Stimulated activated CD4-positive, alpha-beta T cell treated with anti-CD3 and anti-CD28 coated beads, Interleukin-12 subunit alpha, Interleukin-12 subunit beta, amount 100 ng/mL, for 24 hours (primary cell): ENCODE results near the gene RHOG.

Source experiments
- DNase-seq, 2 experiments: peaks; one replicate each; pipeline ENCODE4 v3.0.0-alpha.2; 2020; ENCODE audit warnings: low read depth in 2 of 2

The RHOG gene

DNA sequence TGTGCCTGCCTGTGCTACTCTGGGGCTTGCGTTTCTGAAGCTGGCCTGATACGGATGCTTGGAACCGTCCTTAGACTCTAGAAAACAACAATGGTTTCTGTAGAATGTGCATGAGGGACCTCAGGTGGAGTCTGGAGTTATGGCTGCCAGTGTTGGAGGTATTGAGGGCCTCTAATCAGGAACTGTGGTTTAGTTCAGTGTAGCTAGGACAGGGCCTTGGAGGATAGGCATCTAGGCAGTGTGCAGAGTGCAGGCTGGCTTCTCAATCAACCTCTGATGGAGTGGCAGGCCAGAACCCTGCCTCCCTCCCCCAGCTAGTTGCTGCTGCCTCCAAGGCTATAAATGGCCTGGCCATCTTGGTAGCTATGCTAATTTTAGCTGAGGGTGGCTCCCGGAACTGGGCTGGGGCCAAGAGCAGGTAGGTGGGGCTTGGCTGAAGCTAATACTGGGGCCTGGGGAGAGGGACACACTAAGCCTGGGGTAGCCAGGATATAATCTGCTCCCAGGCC, 18.7 kb upstream of the RHOG start:
- no peak for DNase-seq

DNA sequence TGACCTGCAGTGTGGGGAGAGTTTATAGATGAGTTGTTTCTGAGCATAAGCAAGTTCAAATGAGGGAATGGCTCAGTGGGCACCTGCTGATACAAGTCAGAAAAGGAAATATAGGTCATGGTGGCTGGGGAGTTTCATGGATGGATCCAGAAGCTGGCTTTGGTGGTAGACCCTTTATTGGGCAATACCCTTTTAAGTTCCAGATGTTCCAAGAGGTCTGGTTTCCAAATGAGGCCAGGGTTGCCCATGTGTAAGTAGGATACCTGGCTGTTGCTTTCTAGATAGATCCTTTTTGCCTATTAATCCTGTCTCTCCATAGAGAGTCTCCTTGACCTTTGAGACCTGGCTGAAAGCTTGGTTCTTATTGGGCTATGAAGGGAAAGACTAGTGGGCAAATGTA, 16.9 kb upstream of the RHOG start:
- no peak for DNase-seq

DNA sequence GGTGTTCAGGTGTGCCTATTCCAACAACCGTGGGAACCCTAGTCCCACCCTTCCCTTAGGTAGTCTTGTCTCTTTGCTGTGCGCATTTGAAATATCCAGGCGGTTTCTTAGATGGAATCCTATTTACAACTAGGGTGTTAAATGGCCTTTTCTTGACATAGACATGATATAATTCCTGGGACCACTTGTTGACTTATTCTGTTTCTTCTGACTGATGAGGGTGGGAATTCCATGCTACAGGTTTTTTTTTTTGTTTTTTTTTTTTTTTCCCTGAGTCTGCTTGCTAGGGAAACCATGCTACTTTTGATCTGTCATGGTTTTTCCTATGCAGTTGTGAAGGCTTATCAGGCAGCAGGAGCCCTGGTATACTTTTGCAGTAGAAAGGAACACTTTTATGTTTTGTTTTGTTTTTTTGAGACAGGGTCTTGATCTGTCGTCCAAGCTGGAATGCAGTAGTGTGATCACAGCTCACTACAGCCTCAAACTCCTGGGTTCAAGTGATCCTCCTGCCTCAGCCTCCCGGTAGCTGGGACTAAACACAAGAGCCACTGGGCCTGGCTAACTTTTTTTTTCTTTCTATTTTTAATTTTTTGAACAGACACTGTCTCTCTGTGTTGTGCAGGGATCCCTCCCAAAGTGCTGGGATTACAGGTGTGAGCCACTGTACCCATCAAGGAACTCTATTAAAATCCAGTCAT, 16.2 kb upstream of the RHOG start:
- DNase-seq: no peak

DNA sequence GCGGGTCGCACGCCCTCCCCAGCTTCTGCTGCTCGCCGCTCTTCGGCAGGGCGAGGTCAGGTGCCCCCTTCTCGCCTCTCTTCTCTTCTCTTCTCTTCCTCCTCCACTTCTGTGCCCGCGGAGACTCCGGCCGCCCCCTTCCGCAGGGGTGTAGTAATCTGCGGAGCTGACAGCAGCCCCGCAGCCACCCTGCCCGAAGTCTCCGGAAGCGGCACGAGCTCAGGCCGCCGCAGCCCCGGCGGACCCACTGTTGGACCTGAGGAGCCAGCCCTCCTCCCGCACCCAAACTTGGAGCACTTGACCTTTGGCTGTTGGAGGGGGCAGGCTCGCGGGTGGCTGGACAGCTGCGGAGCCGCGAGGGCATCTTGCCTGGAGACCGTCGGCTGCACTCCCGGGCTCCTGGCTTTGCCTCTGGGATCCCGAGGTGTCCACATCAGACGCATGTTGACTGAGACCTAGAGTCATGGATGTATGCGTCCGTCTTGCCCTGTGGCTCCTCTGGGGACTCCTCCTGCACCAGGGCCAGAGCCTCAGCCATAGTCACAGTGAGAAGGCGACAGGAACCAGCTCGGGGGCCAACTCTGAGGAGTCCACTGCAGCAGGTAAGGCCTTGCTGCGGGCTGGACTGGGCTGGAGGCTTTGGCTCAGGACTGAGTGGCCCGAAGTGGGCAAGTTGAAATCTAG, 15.2 kb upstream of the RHOG start:
- DNase-seq: peak in 1 of 2 experiments; percentile 40

DNA sequence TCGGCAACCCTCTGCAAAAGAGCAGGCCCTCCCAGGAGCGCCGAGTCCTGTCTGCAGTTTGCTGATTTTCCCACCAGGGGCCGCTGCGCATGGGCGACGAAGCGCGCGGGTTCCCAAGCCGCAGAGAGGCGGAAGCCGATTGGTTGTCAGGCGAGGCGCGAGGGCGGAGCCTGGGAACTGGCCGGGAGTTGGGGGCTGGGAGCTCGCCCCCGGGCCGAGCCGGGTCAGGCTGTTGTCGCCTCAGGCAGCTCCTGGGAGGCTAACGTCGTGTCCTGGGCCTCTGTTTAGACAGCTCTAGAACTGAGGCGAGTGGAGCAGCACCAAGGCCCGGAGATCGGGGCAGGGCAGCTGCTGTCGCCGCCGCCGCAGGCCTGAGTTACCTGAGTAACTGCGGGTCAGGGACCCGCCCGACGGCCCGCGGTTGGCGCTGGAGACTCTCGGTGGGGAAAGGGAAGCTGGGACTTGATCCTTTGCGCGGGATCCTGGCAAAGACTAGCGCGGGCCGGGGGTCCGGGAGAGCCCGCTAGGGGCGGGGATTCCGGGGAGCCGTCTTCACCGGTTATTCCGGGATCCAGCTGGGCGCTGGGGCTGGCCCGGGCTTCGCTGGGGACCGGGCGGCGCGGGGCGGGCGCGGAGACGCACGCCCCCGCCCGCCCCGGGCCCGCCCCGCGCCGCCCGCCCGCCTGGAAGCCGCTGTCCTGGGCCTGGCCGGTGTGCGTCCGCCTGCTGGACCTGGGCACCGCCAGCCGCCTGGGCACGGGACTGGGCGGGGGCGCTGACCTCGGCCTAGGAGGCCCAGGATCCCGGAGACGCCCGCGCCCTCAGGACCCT, 14.4 kb upstream of the RHOG start, which contains the start of gene STIM1:
Gene STIM1 (plus strand): TSS at position 688 of the 831 bp plus-strand sequence. CDS start 607 bp downstream, outside the sequence.
- peak; percentile 97 to 99 for DNase-seq

DNA sequence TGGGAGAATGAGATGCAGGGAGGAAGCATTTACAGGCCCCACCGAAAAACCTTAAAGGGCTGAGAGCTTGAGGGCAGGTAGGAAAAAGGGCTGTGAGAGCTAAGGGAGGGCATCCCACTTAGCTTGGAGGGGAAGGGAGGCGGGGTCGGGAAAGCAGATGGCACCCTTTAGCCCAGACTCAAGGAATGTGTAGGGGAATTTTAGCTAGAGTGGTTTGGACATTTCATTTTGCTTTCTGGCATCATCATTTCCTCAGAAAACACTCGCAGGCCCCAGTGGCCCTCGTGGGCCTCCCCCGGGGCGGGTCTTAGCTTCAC, 13.9 kb upstream of the RHOG start:
- no peak for DNase-seq

DNA sequence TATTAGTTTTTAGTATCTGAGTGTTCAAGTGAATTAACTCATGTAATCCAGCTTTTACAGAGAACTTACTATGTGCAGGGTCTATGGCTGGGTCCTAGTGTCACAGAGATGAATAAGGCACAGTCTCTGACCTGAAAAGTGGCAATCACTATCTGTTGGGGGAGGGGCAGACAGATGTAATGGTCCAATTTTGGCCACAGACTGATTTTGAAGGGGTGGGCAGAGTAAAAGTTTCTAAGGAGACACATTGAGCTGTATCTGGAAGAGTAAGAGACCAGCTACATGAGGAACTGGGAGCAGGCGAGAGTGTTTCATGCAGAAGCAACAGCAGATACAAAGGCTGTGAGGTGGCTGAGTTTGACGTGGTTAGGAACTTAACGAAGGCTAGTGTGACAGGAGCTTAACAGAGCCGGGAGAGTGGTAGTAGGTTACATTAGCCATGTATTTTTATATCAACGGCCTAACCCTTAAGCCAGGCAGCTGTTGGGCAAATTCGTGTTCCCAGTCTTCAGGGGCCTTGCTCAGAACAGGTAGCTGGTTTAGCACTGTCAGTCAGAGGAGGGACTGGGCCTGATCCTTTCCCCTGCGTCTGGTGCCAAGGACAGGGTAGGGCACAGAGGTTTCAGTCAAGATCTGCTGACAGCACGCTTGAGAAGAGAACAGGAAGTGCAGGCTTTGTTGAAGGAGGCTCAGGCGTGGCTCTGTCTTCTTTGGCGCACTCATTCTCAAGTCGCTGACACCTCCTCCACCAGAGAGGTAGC, 13.3 kb upstream of the RHOG start:
- DNase-seq: peak; percentile 45 to 46

DNA sequence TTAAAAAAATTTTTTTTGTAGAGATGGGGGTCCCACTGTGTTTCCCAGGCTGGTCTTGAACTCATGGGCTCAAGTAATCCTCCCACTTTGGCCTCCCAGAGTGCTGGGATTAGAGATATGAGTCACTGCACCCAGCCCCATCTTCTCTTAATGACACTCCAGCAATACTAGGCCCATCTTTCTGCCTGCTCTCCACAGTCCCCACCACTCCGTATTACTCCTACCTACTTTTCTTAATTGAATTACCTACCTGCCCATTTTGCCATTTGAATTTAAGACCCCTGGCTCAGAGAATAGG, 12.7 kb upstream of the RHOG start:
- no peak for DNase-seq

DNA sequence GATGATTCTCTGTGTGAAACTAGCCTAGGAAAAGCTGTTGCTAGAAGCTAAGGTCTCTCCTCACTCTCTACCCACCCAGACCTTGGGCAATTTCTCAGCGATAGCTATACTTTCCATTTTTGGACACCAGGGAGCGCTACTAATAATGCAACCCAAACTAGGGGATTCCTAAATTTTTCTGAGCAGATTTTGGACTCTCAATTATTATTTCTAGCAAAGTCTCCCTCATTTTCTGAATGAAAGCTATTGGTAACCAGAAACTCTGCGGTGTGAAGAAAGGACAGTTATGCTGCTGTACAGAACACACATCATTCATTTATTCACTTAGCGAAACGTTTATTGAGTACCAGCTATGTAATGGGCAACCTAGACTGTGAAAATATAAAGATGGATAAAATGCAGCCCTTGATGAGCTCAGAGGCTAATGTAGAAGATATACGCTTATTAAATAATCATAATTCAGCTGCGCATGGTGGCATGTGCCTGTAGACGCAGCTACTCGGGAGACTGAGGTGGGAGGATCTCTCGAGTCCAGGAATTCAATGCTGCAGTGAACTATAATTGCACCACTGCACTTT, 8.6 kb upstream of the RHOG start:
- no peak for DNase-seq

DNA sequence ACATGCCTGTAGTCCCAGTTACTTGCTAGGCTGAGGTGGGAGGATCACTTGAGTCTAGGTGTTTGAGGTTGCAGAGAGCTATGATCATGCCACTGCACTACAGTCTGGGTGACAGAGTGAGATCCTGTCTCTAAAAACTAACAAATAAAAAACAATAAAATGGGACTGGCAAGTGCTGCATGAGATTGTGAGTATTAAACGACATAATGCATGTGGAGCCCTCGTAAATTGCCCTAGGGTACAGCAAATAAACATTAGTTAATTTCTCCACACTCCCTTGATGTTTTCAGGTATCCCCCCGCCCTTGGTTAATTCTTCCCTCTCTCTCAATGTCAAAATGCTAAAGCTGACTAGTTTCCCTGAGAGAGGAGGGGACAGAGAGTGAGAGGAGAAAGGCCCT, 4.9 kb upstream of the RHOG start:
- no peak for DNase-seq

DNA sequence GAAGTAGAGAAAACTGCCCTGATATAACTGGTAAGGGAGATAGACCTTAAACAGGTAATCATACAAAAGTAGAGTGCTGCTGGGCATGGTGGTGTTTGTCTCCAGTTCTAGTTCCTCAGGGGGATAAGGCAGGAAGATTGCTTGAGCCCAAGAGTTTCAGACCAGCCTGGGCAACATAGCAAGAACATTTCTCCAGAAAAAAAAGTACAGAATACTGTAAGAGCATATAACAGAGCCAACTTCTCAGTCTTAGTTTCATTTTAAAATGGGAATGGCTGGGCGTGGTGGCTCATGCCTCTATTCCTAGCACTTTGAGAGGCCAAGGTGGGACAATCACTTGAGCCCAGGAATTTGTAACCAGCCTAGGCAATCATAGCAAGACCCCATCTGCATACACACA, 4.5 kb upstream of the RHOG start:
- no peak for DNase-seq

DNA sequence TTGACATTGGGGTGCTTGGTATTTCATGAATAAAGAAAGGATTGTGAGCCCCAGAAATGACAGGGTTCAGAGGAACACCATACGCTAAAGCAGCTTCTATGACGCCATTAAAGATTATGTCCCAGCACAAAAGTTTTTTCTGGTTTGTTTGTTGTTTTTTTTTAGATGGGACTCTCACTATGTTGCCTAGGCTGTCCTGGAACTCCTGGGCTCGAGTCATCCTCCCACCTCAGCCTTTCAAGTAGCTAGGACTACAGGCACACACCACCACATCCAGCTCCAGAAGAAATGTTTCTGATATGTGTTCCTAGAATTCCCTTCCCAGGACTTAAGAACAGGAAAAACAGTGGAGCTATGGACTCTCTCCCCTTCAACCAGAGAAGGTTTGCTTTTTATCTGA, 2.6 kb upstream of the RHOG start:
- DNase-seq: no peak

DNA sequence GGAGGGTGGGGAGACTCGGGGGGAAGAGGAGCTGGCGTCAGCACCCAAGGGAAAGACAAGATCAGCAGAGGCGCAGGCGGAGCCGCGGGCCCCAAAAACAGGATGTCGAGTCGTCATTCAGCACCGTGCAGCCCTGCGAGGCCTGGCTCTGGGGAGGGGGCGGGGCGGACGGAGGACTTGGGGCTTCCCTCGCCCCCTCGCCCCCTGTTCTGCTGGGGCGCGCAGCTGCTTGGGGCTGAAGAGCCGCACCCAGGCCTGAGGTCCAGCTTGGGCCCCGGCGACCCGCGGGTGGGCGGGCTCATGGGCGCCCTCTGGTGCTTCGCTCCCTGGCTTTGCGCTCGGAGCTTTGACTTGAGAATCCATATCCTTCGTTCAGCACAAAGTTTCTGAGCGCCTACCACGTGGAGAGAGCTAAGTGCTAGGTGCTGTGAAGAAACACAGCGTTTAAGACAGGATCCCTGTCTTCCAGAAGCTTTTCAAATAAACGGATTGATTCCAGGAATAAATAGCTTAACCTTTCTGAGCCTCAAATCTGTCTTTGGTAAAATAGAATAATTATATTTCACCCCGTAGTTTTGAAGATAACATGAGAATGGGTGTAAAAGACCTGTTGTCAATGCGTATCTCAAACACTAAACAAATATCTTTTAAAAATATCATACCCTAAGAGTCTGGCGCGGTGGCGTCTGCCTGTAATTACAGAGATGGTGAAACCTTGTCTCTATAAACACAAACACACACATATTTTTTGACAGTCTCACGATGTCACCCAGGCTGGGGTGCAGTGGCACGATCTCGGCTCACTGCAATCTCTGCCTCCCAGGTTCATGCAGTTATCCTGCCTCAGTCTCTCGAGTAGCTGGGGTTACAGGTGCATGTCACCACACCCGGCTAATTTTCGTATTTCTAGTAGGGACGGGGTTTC, 929 bp upstream of the RHOG start:
- peak in 1 of 2 experiments; percentile 87 for DNase-seq

DNA sequence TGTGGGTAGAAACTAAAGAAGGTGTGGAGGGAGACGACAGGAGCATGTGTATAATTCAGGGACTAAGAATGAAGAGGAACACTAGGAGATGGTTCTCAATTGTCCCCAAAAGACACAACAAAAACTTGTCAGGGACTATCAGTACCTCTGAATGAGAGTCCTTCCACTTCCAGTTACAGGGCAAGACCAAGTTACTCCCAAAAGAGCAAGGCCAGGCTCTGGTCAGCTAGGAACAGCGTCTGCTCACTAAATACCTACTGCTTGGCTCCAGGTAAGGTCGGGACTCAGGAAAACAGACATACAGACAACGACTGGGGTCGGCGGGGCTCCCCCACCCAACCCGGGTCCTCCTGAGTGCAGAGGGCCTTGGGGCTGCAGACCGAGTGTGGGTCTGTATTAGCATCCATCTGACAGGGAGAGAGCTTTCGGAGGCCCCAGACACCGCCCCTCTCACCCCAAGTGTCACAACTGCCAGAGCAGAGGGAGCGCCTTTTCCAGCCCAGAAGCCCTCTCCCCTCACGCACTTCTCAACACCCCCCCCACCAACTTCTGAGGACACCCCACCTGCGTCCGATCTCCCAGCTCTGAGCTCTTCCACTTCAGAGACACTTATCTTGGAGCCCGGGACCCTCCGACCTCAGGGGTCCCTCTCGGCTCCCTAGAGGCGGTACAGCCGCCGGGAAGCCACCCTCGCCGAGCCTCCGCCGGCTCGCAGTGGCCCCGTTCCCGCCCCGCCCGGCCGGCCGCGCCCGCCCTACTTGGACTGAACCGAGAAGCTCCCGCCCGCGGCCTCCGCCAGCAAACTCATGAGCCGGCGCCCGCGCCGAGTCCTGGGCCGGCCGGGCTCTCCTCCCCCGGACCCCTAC, 522 bp downstream of the RHOG start:
- DNase-seq: no peak

DNA sequence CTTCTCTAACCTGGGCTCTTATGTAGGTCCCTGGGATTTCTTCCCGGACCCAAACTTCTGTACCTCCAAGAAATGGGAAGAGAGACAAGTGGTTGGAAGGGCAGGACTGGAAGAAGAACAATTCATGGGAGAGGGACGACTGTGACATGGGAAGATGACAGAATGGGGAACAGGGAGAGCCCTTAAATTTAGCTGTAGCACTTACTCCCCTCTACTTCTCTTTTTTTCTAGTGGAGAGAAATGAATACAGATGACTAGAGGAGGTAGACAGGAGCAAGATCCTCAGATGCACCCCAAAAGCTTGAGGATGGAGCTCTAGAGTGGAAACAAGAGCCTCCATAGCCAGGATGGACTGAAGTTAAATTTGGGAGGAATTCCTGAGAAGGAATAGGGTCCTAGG, 2.3 kb downstream of the RHOG start:
- no peak for DNase-seq

DNA sequence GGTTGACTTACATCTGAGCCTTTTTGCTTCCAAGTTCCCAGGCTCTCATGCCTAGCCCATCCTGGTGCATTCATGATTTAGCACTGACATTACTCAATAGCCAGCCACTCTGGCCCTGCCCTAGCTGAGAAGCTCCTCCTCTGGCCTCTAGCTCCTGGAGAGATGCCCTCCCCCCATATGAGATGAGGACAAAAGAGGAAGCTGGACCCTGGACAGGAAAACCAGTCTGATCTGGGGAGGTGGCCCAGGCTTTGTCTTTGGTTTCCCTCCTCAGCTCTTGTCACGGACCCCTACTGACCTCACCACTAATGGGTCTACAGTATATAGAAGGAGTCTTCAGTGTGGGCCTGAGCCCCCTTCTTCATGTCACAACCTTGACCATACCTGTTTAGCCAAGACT, 3.0 kb downstream of the RHOG start:
- DNase-seq: no peak

DNA sequence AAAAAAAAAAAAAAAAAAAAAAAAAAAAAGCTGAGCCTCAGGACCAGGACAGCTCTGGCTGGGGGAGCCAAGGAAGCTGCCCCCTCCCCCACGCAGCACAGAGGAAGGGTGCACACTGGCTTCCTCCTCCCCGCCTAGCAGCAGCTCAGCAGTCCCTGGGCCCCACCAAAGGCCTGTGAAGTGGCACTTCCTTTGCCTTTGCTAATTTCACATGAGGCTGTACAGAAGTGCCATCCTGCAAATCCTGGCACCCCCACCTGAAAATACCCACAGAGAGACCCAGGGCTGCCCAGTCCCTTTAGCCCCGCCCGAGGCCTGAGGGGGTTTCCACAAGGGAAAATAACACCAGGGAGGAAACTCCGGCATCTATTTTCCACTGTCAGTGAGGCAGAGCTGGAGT, 3.9 kb downstream of the RHOG start:
- DNase-seq: peak in 1 of 2 experiments; percentile 55

DNA sequence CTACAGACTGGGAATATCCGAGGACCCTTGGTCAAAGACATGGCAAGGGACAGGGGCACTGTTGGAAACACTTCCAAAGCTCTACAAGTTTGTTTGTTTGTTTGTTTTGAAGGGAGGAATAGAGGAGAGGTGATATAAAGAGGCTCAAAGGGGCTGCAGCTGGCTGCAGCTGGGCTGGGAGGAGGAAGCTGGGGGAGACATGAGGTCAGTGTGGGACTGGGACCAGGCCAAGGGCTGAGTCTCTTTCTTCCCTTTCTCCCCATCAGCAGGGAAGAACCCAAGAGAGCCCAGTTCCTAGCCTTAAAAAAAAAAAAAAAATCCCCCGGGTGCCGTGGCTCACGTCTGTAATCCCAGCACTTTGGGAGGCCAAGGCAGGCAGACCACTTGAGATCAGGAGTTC, 5.0 kb downstream of the RHOG start:
- no peak for DNase-seq

DNA sequence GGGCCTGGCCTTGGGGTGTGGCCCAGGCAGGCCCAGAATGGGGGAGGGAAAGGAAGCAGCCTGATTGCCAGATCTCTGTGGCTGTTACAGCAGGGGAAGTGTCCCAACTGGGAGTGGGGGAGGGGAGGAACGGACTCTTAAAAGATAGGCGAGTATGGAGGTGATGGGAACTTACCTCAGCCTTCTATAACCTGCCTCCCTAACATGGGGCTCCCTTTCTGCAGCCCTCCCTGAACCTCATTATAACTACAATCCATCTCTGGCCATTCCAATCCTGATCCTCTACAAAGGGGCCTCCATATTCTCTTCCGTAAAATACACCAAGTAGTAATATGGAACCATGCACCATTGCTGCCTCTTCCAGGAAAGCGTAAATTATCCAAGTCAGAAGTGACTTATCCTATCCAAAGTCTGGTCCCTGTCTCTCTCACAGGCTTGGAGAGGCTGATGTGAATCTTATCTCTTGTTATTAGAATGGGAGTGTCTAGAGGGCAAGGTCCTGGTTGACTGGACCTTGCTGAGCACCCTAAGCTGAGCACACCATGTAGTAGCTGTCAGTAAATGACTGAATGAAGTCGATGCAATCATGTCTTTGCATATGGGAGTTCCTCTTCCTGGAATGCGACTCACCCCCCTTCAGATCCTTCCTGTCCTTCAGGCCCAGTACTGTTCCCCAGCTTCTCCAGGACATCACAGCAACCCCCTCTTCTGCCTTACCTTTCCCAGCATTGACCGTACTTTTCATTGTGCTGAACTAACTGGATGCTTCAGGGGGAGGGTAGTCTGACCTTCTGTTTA, 5.9 kb downstream of the RHOG start:
- no peak for DNase-seq
